Measurements from ENCODE around the gene NEUROD2.

Gene NEUROD2

DNA sequence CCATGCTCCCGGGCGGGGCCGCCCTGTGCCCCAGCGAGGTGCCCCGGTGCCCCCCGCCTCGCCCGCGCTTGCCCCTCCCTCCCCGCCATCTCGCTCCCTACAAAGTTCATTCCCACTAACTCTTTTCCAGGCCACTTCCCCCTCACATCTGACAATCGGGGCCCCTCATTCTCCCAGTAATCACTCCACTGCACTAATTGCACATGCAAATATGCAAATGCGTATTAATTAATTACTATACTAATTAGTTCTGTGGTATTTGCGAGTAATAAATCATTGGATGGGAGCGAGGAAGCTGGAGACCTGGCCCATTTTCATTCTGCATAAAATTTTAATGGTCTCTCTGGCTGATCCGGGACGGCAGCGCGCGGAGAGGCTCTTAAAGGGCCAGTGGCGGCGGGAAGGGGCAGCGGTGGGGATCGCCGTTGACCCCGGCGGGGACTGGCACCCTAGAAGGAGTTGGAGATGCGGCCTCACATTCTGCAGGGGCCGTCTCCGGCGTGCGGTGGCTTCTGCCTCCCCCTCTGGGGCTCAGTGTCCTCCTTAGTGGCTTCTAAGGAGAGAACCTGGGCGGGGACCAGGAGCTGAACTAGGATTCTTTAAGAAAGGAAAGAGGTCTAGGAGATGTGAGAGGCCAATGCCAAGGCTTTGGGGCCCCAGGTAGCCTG, 10.7 kb upstream of the NEUROD2 start:
- Histone ChIP-seq H3K36me3 (ENCODE audit: control insufficient read depth, insufficient read depth, low read length) (no peaks in the 10 kb centered on the region), H3K27ac (ENCODE audit: low read length) (no peak overlapping the region), H3K4me1 (ENCODE audit: control insufficient read depth, insufficient read depth, low read length) (0 out of 2 replicates have a peak, but pooled peaks cover 3% of the 10 kb centered on the region), H3K4me3 (ENCODE audit: low read length) (peak overlapping the region; percentile 35; the same call in 1 of the 2 replicates), H3K27me3 (ENCODE audit: control insufficient read depth, insufficient read depth, low read length) (peaks cover 24% of the 10 kb centered on the region), H3K9me3 (ENCODE audit: control insufficient read depth, insufficient read depth, low read length) (no peaks in the 10 kb centered on the region)
- DNase-seq (ENCODE audit: low read depth, low spot score), result no peak
- WGBS (ENCODE audit: insufficient coverage, insufficient read length), result no CpG with 5 or more reads among the region's 33 CpGs

- no peak for DNase-seq (ENCODE audit: low read depth, low spot score)
Measured at GRCh38 chr17:39617446-39618245, 9.9 kb upstream of the NEUROD2 start.

GRCh38 chr17:39617100-39617445, 9.4 kb upstream of the NEUROD2 start:
- no peak for DNase-seq (ENCODE audit: low read depth, low spot score)
- H3K9me3 ChIP-seq (ENCODE audit: control insufficient read depth, insufficient read depth, low read length), result no peaks in the 10 kb centered on the region
- no peak overlapping the region for H3K27ac ChIP-seq (ENCODE audit: low read length)
- no CpG with 5 or more reads among the region's 3 CpGs for WGBS (ENCODE audit: insufficient coverage, insufficient read length)
- H3K36me3 ChIP-seq (ENCODE audit: control insufficient read depth, insufficient read depth, low read length), result no peaks in the 10 kb centered on the region
- no peak overlapping the region for H3K4me3 ChIP-seq (ENCODE audit: low read length)
- 0 out of 2 replicates have a peak, but pooled peaks cover 3% of the 10 kb centered on the region for H3K4me1 ChIP-seq (ENCODE audit: control insufficient read depth, insufficient read depth, low read length)
- H3K27me3 ChIP-seq (ENCODE audit: control insufficient read depth, insufficient read depth, low read length), result peaks cover 24% of the 10 kb centered on the region

More at GRCh38 chr17:39617446-39618245, 9.9 kb upstream of the NEUROD2 start:
- 0 out of 2 replicates have a peak, but pooled peaks cover 3% of the 10 kb centered on the region for H3K4me1 ChIP-seq (ENCODE audit: control insufficient read depth, insufficient read depth, low read length)
- peak overlapping the region; percentile 35; the same call in 1 of the 2 replicates for H3K4me3 ChIP-seq (ENCODE audit: low read length)
- peaks cover 24% of the 10 kb centered on the region for H3K27me3 ChIP-seq (ENCODE audit: control insufficient read depth, insufficient read depth, low read length)
- no peaks in the 10 kb centered on the region for H3K36me3 ChIP-seq (ENCODE audit: control insufficient read depth, insufficient read depth, low read length)
- WGBS (ENCODE audit: insufficient coverage, insufficient read length), result no CpG with 5 or more reads among the region's 79 CpGs
- no peaks in the 10 kb centered on the region for H3K9me3 ChIP-seq (ENCODE audit: control insufficient read depth, insufficient read depth, low read length)
- H3K27ac ChIP-seq (ENCODE audit: low read length), result no peak overlapping the region

DNA sequence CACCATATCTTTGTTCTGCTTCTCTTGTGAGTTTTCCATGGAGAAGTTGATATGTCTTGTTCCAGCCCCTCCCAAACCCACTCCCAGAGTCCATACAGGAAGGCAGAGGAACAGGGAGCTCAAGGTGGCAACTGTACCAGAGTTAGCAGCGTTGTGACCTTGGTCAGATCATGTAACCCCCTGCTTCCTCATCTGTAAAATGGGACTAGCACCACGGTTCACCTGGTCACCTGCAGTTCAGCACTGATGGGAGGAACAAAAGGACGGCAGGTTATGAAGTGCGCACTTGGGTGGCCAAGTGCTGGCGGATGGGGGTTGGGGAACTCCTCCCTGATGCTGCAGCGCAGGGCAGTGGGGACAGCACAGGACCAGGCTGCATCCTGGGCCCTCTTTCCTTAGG, 7.7 kb upstream of the NEUROD2 start:
- H3K27me3 ChIP-seq (ENCODE audit: control insufficient read depth, insufficient read depth, low read length), result peaks cover 24% of the 10 kb centered on the region

DNA sequence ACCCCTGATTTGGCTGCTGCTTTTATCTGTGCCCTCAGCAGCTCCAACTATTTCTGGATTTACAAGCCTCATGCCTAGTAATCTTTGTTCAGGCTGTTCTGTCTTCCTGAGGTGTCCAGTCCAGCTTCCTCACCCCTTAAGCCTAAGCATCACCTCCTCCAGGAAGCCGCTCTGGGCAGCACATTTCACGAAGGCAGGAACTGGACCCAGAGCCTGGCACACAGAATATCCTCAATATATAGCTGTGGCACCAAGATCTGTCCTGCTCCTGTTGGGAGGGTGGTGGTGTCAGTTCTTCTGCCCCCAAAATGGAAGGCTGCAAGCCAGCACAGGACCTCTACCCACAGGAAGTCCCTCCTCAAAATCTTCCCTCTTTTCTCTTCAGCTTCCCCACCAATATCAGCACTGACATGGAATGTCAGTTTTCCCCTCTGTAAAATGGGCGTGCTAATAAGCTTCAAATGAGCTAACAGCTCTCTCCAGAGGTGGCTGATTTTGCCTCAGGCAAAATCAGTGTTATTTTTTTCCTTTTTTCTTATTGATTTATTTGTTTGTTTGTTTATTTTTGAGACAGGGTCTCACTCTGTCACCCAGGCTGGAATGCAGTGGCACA, 6.9 kb upstream of the NEUROD2 start:
- Histone ChIP-seq H3K27ac (ENCODE audit: low read length) (no peak overlapping the region), H3K36me3 (ENCODE audit: control insufficient read depth, insufficient read depth, low read length) (no peaks in the 10 kb centered on the region), H3K9me3 (ENCODE audit: control insufficient read depth, insufficient read depth, low read length) (no peaks in the 10 kb centered on the region), H3K4me3 (ENCODE audit: low read length) (no peak overlapping the region), H3K4me1 (ENCODE audit: control insufficient read depth, insufficient read depth, low read length) (0 out of 2 replicates have a peak, but pooled peaks cover 5% of the 10 kb centered on the region), H3K27me3 (ENCODE audit: control insufficient read depth, insufficient read depth, low read length) (peaks cover 23% of the 10 kb centered on the region)
- no CpG with 5 or more reads among the region's 3 CpGs for WGBS (ENCODE audit: insufficient coverage, insufficient read length)
- no peak for DNase-seq (ENCODE audit: low read depth, low spot score)

More for the DNA sequence above, 7.7 kb upstream of the NEUROD2 start:
- Histone ChIP-seq H3K4me3 (ENCODE audit: low read length) (no peak overlapping the region), H3K9me3 (ENCODE audit: control insufficient read depth, insufficient read depth, low read length) (no peaks in the 10 kb centered on the region), H3K4me1 (ENCODE audit: control insufficient read depth, insufficient read depth, low read length) (0 out of 2 replicates have a peak, but pooled peaks cover 5% of the 10 kb centered on the region), H3K36me3 (ENCODE audit: control insufficient read depth, insufficient read depth, low read length) (no peaks in the 10 kb centered on the region), H3K27ac (ENCODE audit: low read length) (no peak overlapping the region)
- no peak for DNase-seq (ENCODE audit: low read depth, low spot score)
- WGBS (ENCODE audit: insufficient coverage, insufficient read length), result no CpG with 5 or more reads among the region's 6 CpGs

GRCh38 chr17:39612935-39613464, 5.3 kb upstream of the NEUROD2 start:
- Histone ChIP-seq H3K4me1 (ENCODE audit: control insufficient read depth, insufficient read depth, low read length) (peaks cover 4% of the 10 kb centered on the region; the same call in 1 of the 2 replicates), H3K4me3 (ENCODE audit: low read length) (no peak overlapping the region), H3K27ac (ENCODE audit: low read length) (no peak overlapping the region), H3K27me3 (ENCODE audit: control insufficient read depth, insufficient read depth, low read length) (peaks cover 29% of the 10 kb centered on the region), H3K36me3 (ENCODE audit: control insufficient read depth, insufficient read depth, low read length) (no peaks in the 10 kb centered on the region), H3K9me3 (ENCODE audit: control insufficient read depth, insufficient read depth, low read length) (no peaks in the 10 kb centered on the region)
- no peak for DNase-seq (ENCODE audit: low read depth, low spot score)
- WGBS (ENCODE audit: insufficient coverage, insufficient read length), result no CpG with 5 or more reads among the region's 7 CpGs

DNA sequence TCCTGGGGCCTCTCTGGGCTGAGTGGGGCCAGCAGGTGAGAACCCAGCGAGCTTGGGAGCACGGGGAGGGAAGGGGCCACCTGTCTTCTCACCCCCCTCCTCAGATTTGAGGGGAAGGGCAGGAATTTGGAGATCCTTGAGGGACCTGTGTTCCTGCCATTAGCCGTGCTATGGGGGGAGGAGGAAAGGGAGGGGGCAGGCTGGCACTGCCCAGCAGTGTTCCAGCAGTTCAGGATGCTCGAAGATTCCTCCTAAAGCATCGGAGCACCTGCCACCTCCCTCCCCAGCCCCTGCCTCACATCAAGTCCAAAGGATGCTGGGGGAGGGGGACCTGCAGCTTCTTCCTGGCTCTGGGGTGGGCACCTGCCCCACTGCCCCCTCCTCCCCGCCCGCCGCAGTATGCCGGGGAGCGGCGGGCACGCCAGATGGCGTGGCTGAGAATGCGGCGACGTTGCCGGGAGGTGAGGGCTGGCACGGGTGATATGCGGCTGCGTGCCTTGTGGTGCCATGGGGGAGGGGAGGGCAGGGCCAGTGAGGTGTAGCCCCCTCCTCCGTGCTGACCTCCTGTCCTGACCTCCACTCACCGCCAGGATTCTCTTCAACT, 4.7 kb upstream of the NEUROD2 start:
- H3K27me3 ChIP-seq (ENCODE audit: control insufficient read depth, insufficient read depth, low read length), result peaks cover 33% of the 10 kb centered on the region
- H3K36me3 ChIP-seq (ENCODE audit: control insufficient read depth, insufficient read depth, low read length), result no peaks in the 10 kb centered on the region
- no CpG with 5 or more reads among the region's 22 CpGs for WGBS (ENCODE audit: insufficient coverage, insufficient read length)
- no peaks in the 10 kb centered on the region for H3K9me3 ChIP-seq (ENCODE audit: control insufficient read depth, insufficient read depth, low read length)
- H3K27ac ChIP-seq (ENCODE audit: low read length), result no peak overlapping the region
- H3K4me3 ChIP-seq (ENCODE audit: low read length), result no peak overlapping the region
- H3K4me1 ChIP-seq (ENCODE audit: control insufficient read depth, insufficient read depth, low read length), result peaks cover 4% of the 10 kb centered on the region; the same call in 1 of the 2 replicates
- DNase-seq (ENCODE audit: low read depth, low spot score), result no peak

DNA sequence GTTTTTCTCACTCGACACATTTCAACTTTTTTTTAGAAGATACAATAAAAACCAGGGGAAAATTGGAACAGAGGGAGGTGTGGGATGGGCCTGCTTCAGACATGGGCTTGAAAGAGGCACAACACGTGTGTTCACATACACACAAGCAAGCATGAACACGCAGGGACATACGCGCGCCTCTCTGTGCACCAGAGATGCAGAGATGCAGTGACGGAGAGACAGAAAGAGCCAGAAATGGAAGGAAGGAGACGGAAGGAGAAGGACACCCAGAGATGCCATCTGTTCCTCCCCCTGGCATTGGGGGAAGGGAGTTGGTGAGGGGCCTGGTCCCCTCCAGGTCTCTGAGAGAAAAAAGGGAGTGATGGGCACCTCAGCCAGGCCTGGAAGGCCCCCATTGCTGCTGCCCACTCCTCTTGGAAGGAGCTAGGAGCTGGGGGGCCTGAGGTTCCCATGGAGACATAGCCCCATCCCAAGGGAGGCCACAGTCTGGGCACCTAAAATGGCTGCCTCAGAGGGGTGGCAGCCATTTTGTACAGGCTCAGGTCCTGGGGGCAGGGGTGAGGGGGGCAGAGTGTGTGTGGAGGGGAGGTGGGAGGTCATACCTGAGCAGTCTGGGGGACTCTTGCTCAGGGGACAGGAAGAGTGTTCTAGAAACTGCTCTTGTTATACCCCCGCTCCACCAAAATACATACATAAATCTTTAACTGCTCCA, 3.8 kb upstream of the NEUROD2 start:
- WGBS (ENCODE audit: insufficient coverage, insufficient read length), result no CpG with 5 or more reads among the region's 9 CpGs
- no peak for DNase-seq (ENCODE audit: low read depth, low spot score)
- H3K4me3 ChIP-seq (ENCODE audit: low read length), result no peak overlapping the region
- H3K9me3 ChIP-seq (ENCODE audit: control insufficient read depth, insufficient read depth, low read length), result no peaks in the 10 kb centered on the region
- H3K27me3 ChIP-seq (ENCODE audit: control insufficient read depth, insufficient read depth, low read length), result peaks cover 32% of the 10 kb centered on the region
- H3K27ac ChIP-seq (ENCODE audit: low read length), result no peak overlapping the region
- peaks cover 4% of the 10 kb centered on the region; the same call in 1 of the 2 replicates for H3K4me1 ChIP-seq (ENCODE audit: control insufficient read depth, insufficient read depth, low read length)
- no peaks in the 10 kb centered on the region for H3K36me3 ChIP-seq (ENCODE audit: control insufficient read depth, insufficient read depth, low read length)

DNA sequence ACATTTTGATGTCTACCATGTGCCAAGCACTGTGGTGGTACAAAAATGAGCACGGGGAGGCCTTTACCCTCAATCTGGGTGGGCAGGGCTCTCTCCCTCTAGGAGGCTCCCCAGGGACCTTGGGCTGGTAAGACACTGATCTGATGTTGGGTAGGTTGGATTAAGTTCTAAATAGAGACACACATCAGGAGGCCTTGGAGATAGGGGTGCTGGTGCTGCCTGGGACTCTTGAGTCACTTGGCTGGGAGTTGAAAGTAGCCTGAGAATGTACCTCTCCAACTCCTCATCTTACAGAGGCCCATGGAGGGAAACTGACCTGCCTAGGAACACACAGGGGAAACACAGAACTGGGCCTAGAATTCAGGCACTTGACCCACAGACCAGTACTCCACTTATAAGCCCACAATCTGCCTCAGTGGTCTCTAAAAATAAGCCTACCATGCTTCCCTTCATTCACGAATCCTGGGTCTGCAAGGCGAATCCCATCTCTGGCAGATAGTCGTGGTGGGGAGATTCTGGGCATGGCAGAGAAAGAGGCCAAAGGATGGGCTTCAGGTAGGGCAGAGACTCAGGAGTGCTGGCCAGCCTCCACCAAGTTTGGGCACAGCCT, 1.8 kb upstream of the NEUROD2 start:
- no peak overlapping the region for H3K27ac ChIP-seq (ENCODE audit: low read length)
- H3K4me1 ChIP-seq (ENCODE audit: control insufficient read depth, insufficient read depth, low read length), result peaks cover 10% of the 10 kb centered on the region
- no peaks in the 10 kb centered on the region for H3K9me3 ChIP-seq (ENCODE audit: control insufficient read depth, insufficient read depth, low read length)
- no peak for DNase-seq (ENCODE audit: low read depth, low spot score)
- H3K36me3 ChIP-seq (ENCODE audit: control insufficient read depth, insufficient read depth, low read length), result no peaks in the 10 kb centered on the region
- WGBS (ENCODE audit: insufficient coverage, insufficient read length), result no CpG with 5 or more reads among the region's 4 CpGs
- H3K27me3 ChIP-seq (ENCODE audit: control insufficient read depth, insufficient read depth, low read length), result peaks cover 48% of the 10 kb centered on the region
- H3K4me3 ChIP-seq (ENCODE audit: low read length), result no peak overlapping the region
